Psoas muscle (tissue), 8 donors: ENCODE results near the gene MLLT1. TPM values are rescaled to one million over a fixed set of nuclear protein-coding genes. Genes with fewer than 3 reads are reported as not detected.

ENCODE experiments used
- ATAC-seq, 4 donors: fragments of 200-7000 bp; cut with Tn5 transposase; one replicate each; pipeline ENCODE4 v1.9.1; 2020; ENCODE audit warnings: moderate library complexity in 3 of 4, mild to moderate bottlenecking in 2 of 4
- DNase-seq, 2 donors: peaks; one replicate each; pipeline ENCODE4 v3.0.0-alpha.2; 2020
- H3K27ac ChIP-seq: fragments of 200-600 bp; one replicate; pipeline ENCODE4 v1.8.0; 2022
- H3K27me3 ChIP-seq, 3 donors: fragments of 200-600 bp in 1 of 3; one replicate each; pipeline versions ENCODE4 v1.6.1 to v1.8.0; 2013 to 2022; ENCODE audit warnings: low read length in 2 of 3, mild to moderate bottlenecking in 2 of 3, moderate library complexity in 1 of 3; ENCODE audit not compliant: insufficient read depth in 3 of 3
- H3K36me3 ChIP-seq, 2 donors: fragments of 200-600 bp in 1 of 2; one replicate each; pipeline versions ENCODE4 v1.6.1 to v1.8.0; 2013 to 2022; ENCODE audit warnings: low read depth in 1 of 2, mild to moderate bottlenecking in 1 of 2, moderate library complexity in 1 of 2; ENCODE audit not compliant: insufficient read depth in 1 of 2
- H3K4me1 ChIP-seq: fragments of 200-600 bp; one replicate; pipeline ENCODE4 v1.8.0; 2022
- H3K4me3 ChIP-seq: fragments of 200-600 bp; one replicate; pipeline ENCODE4 v1.8.0; 2022; ENCODE audit warnings: mild to moderate bottlenecking
- H3K9me3 ChIP-seq: fragments of 200-600 bp; one replicate; pipeline ENCODE4 v1.8.0; 2022
- CTCF ChIP-seq: fragments of 200-600 bp; IDR thresholded peaks from one replicate; pipeline ENCODE4 v1.8.0; 2022; ENCODE audit warnings: antibody characterized with exemption
- WGBS, 3 donors: extraction: QIAGEN DNeasy Blood & Tissue Kit; methylation state at CpG; one replicate each; pipeline versions ENCODE4 v1.1.6 to v1.1.7; 2013; 5-methylcytosine and 5-hydroxymethylcytosine counted together
- intact Hi-C, 2 donors: fragments of 100-400 bp; cut with DNase I; formaldehyde crosslinking; loops; one replicate each; pipeline versions ENCODE4 v1.11.0 to v1.14.2; 2022
- polyA plus RNA-seq, 3 donors: library from polyadenylated mRNA; stranded (reverse); fragments of 200-250 nt; gene quantifications; one replicate each; pipeline ENCODE4 v1.2.3, GENCODE V29; 2013
- total RNA-seq, 4 donors: library from RNA; stranded (reverse); fragmentation: NEBNext Ultra II Directional in 2 of 4; extraction: Animal tissue kit (Norgen Biotek cat#: 25700) in 2 of 4; gene quantifications; one replicate each; pipeline versions ENCODE4 v1.2.1 to v1.2.4, GENCODE V29; 2021 to 2023
- donor health status: healthy with polysubstance abuse.
- donor health status: DM: no; HTN: no; CAD: no; lungs with moderate emphysema.
- donor health status: Bipolar disorder and iron deficiency.
- donor health status: healthy.
- donor health status: DM: yes; HTN: yes; CAD: no.
- donor health status: DM: no; HTN: no; CAD: no.
- donor health status: DM: no; HTN: no; CAD: no.
- donor health status: DM: yes; HTN: yes; CAD: no.

Gene MLLT1
- total and polyA plus RNA-seq, 7 donors, result 24.2 to 51.7 (median 35.8) TPM

- no peak overlapping the region for H3K4me3 ChIP-seq
- H3K27ac ChIP-seq, result no peak overlapping the region
- intact Hi-C loops, result no loop called here
- H3K27me3 ChIP-seq, result peaks cover 0 to 5% (median 3%) of the 10 kb centered on the region in 3 donors
- H3K9me3 ChIP-seq, result peaks cover 4% of the 10 kb centered on the region
- TF ChIP-seq CTCF, result peak; percentile 8
- H3K36me3 ChIP-seq, result no peaks in the 10 kb centered on the region
- WGBS, 3 donors, result 45 to 66% (median 64%) methylated on average over 9 of the region's 9 CpGs
- DNase-seq, result no peak
- no peak for ATAC-seq
- H3K4me1 ChIP-seq, result no peaks in the 10 kb centered on the region
Measured at GRCh38 chr19:6312018-6312417, 32.2 kb upstream of the MLLT1 start.

GRCh38 chr19:6298413-6298812, 18.6 kb upstream of the MLLT1 start:
- TF ChIP-seq CTCF, result no peak
- H3K4me3 ChIP-seq, result no peak overlapping the region
- 89 to 94% (median 89%) methylated on average over 5 of the region's 5 CpGs for WGBS, 3 donors

GRCh38 chr19:6297202-6297601, 17.4 kb upstream of the MLLT1 start:
- no peaks in the 10 kb centered on the region for H3K36me3 ChIP-seq
- TF ChIP-seq CTCF, result no peak
- no peak for DNase-seq
- peaks cover 14% of the 10 kb centered on the region for H3K9me3 ChIP-seq
- H3K4me1 ChIP-seq, result no peaks in the 10 kb centered on the region
- intact Hi-C loops, result loop anchor here in 1 of 2 donors (5.0 kb wide), 1 partner anchor 250 kb away; no protein-coding TSS in a partner anchor
- no peak overlapping the region for H3K27ac ChIP-seq
- no peak for ATAC-seq
- WGBS, 3 donors, result 49 to 65% (median 58%) methylated on average over 5 to 6 of the region's 6 CpGs
- no peak overlapping the region for H3K4me3 ChIP-seq
- H3K27me3 ChIP-seq, result peaks cover 0 to 4% (median 0%) of the 10 kb centered on the region in 3 donors

More at GRCh38 chr19:6298413-6298812, 18.6 kb upstream of the MLLT1 start:
- ATAC-seq, result no peak
- Histone ChIP-seq H3K36me3 (no peaks in the 10 kb centered on the region), H3K4me1 (no peaks in the 10 kb centered on the region), H3K9me3 (peaks cover 2% of the 10 kb centered on the region), H3K27ac (no peak overlapping the region), H3K27me3 (peaks cover 0 to 4% (median 0%) of the 10 kb centered on the region in 3 donors)
- intact Hi-C loops, result loop anchor here in 1 of 2 donors (5.0 kb wide), 1 partner anchor 251 kb away; no protein-coding TSS in a partner anchor
- DNase-seq, result no peak

GRCh38 chr19:6292006-6292405, 12.2 kb upstream of the MLLT1 start:
- intact Hi-C loops, result no loop called here
- DNase-seq (no peak), ATAC-seq (no peak)
- peaks cover 0 to 4% (median 2%) of the 10 kb centered on the region in 3 donors for H3K27me3 ChIP-seq
- H3K9me3 ChIP-seq, result peaks cover 33% of the 10 kb centered on the region
- H3K4me1 ChIP-seq, result no peaks in the 10 kb centered on the region
- H3K27ac ChIP-seq, result no peak overlapping the region
- H3K4me3 ChIP-seq, result no peak overlapping the region
- no peaks in the 10 kb centered on the region for H3K36me3 ChIP-seq
- 52 to 66% (median 65%) methylated on average over 4 of the region's 4 CpGs for WGBS, 3 donors
- no peak for TF ChIP-seq CTCF

- DNase-seq (no peak), ATAC-seq (no peak)
- no peak for TF ChIP-seq CTCF
- no peak overlapping the region for H3K27ac ChIP-seq
- WGBS, 3 donors, result 82 to 98% (median 90%) methylated on average over 1 of the region's 1 CpG
- peaks cover 40% of the 10 kb centered on the region for H3K9me3 ChIP-seq
- intact Hi-C loops, result no loop called here
- H3K27me3 ChIP-seq, result peaks cover 0 to 5% (median 0%) of the 10 kb centered on the region in 3 donors
- H3K4me3 ChIP-seq, result no peak overlapping the region
- no peaks in the 10 kb centered on the region for H3K4me1 ChIP-seq
- H3K36me3 ChIP-seq, result no peaks in the 10 kb centered on the region
Measured at GRCh38 chr19:6288737-6289136, 9.0 kb upstream of the MLLT1 start.
